Measurements from ENCODE around the gene DCDC1.

Gene DCDC1

GRCh38 chr11:30936491-30936890 is 433.0 kb downstream of the DCDC1 start:
- H3K36me3 ChIP-seq (replicated peaks), result no peaks in the 10 kb centered on the region
- TF ChIP-seq, protein P1, sequence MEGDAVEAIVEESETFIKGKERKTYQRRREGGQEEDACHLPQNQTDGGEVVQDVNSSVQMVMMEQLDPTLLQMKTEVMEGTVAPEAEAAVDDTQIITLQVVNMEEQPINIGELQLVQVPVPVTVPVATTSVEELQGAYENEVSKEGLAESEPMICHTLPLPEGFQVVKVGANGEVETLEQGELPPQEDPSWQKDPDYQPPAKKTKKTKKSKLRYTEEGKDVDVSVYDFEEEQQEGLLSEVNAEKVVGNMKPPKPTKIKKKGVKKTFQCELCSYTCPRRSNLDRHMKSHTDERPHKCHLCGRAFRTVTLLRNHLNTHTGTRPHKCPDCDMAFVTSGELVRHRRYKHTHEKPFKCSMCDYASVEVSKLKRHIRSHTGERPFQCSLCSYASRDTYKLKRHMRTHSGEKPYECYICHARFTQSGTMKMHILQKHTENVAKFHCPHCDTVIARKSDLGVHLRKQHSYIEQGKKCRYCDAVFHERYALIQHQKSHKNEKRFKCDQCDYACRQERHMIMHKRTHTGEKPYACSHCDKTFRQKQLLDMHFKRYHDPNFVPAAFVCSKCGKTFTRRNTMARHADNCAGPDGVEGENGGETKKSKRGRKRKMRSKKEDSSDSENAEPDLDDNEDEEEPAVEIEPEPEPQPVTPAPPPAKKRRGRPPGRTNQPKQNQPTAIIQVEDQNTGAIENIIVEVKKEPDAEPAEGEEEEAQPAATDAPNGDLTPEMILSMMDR (IDR thresholded peaks at IDR 0.05; ENCODE audit: low read depth, low read length, missing control alignments), result no peak
- no peak overlapping the region for H3K4me3 ChIP-seq (ENCODE audit: low read depth, low read length)
- in situ Hi-C loops (cut with HindIII; ENCODE audit: low pct_ligation_motif_present, low sequenced_read_pairs), result no loop called here
- H3K27me3 ChIP-seq (replicated peaks), result no peaks in the 10 kb centered on the region
- H3K27ac ChIP-seq, result no peak overlapping the region
- no peak for DNase-seq

- Histone ChIP-seq H3K36me3 (replicated peaks) (no peaks in the 10 kb centered on the region), H3K27ac (no peak overlapping the region), H3K4me3 (ENCODE audit: low read depth, low read length) (no peak overlapping the region), H3K27me3 (replicated peaks) (no peaks in the 10 kb centered on the region)
- in situ Hi-C loops (cut with HindIII; ENCODE audit: low pct_ligation_motif_present, low sequenced_read_pairs), result no loop called here
- TF ChIP-seq, protein P1 (IDR thresholded peaks at IDR 0.05; ENCODE audit: low read depth, low read length, missing control alignments), result no peak
- no peak for DNase-seq
These were observed 433.7 kb downstream of the DCDC1 start for GRCh38 chr11:30935861-30936260.

- no peaks in the 10 kb centered on the region for H3K36me3 ChIP-seq (replicated peaks)
- no peaks in the 10 kb centered on the region for H3K27me3 ChIP-seq (replicated peaks)
- TF ChIP-seq, protein P1 (IDR thresholded peaks at IDR 0.05; ENCODE audit: low read depth, low read length, missing control alignments), result no peak
- no peak for DNase-seq
- no peak overlapping the region for H3K4me3 ChIP-seq (ENCODE audit: low read depth, low read length)
- in situ Hi-C loops (cut with HindIII; ENCODE audit: low pct_ligation_motif_present, low sequenced_read_pairs), result no loop called here
- no peak overlapping the region for H3K27ac ChIP-seq
These were observed 443.4 kb downstream of the DCDC1 start for GRCh38 chr11:30926130-30926529.

DNA sequence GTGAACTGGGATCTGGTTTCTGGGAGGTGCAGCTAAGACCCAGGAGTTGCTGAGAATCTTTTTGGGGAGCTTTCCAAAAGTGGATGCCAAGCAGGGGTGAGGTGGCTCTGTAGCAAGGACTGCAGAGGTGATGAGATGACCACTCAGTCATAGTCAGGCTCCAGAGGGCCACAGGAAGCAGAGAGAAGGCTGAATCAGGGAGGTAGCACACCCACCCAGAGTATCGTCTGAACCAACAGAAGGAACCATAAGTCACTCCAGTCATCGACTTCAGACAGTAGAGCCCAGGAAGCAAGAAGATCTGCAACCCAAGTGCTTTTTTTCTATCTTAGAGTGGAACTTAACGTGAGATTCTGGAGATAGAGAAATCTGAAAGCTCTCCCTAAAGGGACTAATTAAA is 447.7 kb downstream of the DCDC1 start:
- in situ Hi-C loops (cut with HindIII; ENCODE audit: low pct_ligation_motif_present, low sequenced_read_pairs), result no loop called here
- TF ChIP-seq, protein P1 (IDR thresholded peaks at IDR 0.05; ENCODE audit: low read depth, low read length, missing control alignments), result no peak
- no peaks in the 10 kb centered on the region for H3K27me3 ChIP-seq (replicated peaks)
- H3K4me3 ChIP-seq (ENCODE audit: low read depth, low read length), result no peak overlapping the region
- no peak for DNase-seq
- no peaks in the 10 kb centered on the region for H3K36me3 ChIP-seq (replicated peaks)
- H3K27ac ChIP-seq, result no peak overlapping the region

- no peak for DNase-seq
- no peak overlapping the region for H3K4me3 ChIP-seq (ENCODE audit: low read depth, low read length)
- in situ Hi-C loops (cut with HindIII; ENCODE audit: low pct_ligation_motif_present, low sequenced_read_pairs), result no loop called here
- H3K27ac ChIP-seq, result no peak overlapping the region
- no peaks in the 10 kb centered on the region for H3K27me3 ChIP-seq (replicated peaks)
- TF ChIP-seq, protein P1 (IDR thresholded peaks at IDR 0.05; ENCODE audit: low read depth, low read length, missing control alignments), result no peak
- no peaks in the 10 kb centered on the region for H3K36me3 ChIP-seq (replicated peaks)
These were observed 450.0 kb downstream of the DCDC1 start for GRCh38 chr11:30919389-30920152.
